ENCODE data around the gene RUBCNL. TPM values are rescaled to one million over a fixed set of nuclear protein-coding genes. Genes with fewer than 3 reads are reported as not detected.

The RUBCNL gene
- total RNA-seq, 1 donor from 2014 or later = 0.78 TPM

DNA sequence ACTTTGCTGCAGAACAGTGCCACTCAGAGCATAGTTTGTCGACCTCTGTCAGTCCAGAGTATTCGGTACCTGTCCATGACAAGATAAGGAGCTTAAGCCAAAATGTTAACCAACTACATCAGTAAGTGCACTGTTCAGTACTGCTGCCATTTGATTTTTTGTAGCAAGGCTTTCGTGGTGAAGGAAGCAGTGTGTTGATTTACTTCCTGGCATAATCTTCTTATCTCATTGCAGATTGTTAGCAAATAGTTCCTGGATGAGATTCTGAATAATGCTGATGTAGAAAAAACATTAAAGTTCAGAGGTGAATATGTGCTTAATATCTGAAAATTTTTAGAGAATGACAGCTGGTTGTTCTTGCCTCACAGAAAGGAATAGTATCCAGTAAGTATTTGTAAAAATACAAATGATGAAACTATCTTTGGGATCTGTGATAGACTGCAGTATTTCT, 89.7 kb downstream of the RUBCNL start:
- Mint-ChIP-seq H3K36me3 (ENCODE audit: unreplicated experiment) (peaks cover 7% of the 10 kb centered on the region), H3K4me3 (ENCODE audit: unreplicated experiment) (no peak overlapping the region), H3K27me3 (ENCODE audit: unreplicated experiment) (peaks cover 2% of the 10 kb centered on the region), H3K4me1 (ENCODE audit: unreplicated experiment) (peaks cover 41% of the 10 kb centered on the region), H3K27ac (ENCODE audit: unreplicated experiment) (peak overlapping the region; percentile 85), H3K9me3 (ENCODE audit: unreplicated experiment) (peaks cover 19% of the 10 kb centered on the region)
- DNase-seq (ENCODE audit: extremely low spot score, unreplicated experiment) = no peak
- TF ChIP-seq, protein P1, sequence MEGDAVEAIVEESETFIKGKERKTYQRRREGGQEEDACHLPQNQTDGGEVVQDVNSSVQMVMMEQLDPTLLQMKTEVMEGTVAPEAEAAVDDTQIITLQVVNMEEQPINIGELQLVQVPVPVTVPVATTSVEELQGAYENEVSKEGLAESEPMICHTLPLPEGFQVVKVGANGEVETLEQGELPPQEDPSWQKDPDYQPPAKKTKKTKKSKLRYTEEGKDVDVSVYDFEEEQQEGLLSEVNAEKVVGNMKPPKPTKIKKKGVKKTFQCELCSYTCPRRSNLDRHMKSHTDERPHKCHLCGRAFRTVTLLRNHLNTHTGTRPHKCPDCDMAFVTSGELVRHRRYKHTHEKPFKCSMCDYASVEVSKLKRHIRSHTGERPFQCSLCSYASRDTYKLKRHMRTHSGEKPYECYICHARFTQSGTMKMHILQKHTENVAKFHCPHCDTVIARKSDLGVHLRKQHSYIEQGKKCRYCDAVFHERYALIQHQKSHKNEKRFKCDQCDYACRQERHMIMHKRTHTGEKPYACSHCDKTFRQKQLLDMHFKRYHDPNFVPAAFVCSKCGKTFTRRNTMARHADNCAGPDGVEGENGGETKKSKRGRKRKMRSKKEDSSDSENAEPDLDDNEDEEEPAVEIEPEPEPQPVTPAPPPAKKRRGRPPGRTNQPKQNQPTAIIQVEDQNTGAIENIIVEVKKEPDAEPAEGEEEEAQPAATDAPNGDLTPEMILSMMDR (IDR thresholded peaks at IDR 0.05) = no peak

DNA sequence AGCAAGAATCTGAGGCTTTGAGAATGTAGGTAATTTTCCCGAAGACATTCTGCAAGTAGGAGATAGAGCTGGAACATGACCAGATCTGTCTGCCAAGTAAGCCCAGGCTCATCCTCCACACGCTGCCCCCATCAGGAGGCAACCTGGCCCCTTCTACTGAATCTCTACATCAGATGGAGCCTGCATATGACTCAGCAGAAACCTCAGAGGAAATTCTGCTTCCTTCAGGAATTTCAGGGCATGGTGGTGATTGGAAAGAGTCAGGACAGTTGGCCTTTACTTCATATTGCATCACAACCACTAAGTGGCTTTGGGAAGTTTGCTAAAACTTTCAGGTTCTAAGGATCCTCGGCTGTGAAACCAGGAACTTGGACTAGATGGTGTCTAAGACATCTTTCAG, 90.1 kb downstream of the RUBCNL start:
- no peak for DNase-seq (ENCODE audit: extremely low spot score, unreplicated experiment)
- peaks cover 16% of the 10 kb centered on the region for H3K9me3 Mint-ChIP-seq (ENCODE audit: unreplicated experiment)
- H3K27ac Mint-ChIP-seq (ENCODE audit: unreplicated experiment) = peak overlapping the region; percentile 85
- no peak overlapping the region for H3K4me3 Mint-ChIP-seq (ENCODE audit: unreplicated experiment)
- H3K27me3 Mint-ChIP-seq (ENCODE audit: unreplicated experiment) = peaks cover 2% of the 10 kb centered on the region
- TF ChIP-seq, protein P1 (IDR thresholded peaks at IDR 0.05) = no peak
- peaks cover 4% of the 10 kb centered on the region for H3K36me3 Mint-ChIP-seq (ENCODE audit: unreplicated experiment)
- H3K4me1 Mint-ChIP-seq (ENCODE audit: unreplicated experiment) = peaks cover 41% of the 10 kb centered on the region

- peaks cover 2% of the 10 kb centered on the region for H3K27me3 Mint-ChIP-seq (ENCODE audit: unreplicated experiment)
- peak overlapping the region; percentile 85 for H3K27ac Mint-ChIP-seq (ENCODE audit: unreplicated experiment)
- no peak for DNase-seq (ENCODE audit: extremely low spot score, unreplicated experiment)
- TF ChIP-seq, protein P1 (IDR thresholded peaks at IDR 0.05) = no peak
- peaks cover 41% of the 10 kb centered on the region for H3K4me1 Mint-ChIP-seq (ENCODE audit: unreplicated experiment)
- H3K4me3 Mint-ChIP-seq (ENCODE audit: unreplicated experiment) = no peak overlapping the region
- H3K36me3 Mint-ChIP-seq (ENCODE audit: unreplicated experiment) = peaks cover 4% of the 10 kb centered on the region
- H3K9me3 Mint-ChIP-seq (ENCODE audit: unreplicated experiment) = peaks cover 12% of the 10 kb centered on the region
Observed at GRCh38 chr13:46296115-46296822, 90.8 kb downstream of the RUBCNL start.

DNA sequence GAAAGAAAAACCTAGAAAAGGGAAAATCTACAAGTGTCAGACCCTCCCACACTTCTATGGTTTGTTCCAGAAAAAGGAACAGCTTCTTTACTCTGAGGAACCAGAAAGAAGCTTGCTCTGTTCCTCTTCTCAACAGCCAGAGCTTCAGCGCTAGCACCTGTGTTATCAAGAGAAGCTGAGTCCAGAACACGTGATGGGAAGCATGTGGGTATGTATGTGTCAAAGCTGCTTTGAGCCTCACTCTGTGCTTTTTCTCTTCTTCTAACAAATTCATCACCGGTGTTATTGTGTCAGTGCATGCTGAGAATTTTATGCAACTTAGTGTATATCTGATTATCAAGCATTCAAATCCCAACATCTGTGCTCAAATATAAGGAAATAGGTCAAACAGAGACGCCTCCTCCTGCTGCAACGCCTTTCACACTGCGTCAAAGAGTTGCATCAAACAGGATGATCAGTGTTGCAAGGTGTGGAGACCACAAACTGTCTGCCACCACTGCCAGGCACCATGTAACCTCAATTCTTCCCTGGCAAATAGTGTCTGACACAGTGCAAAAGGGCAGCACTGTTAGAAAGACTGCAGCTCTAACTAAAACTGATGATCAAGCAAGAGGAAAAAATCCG, 91.4 kb downstream of the RUBCNL start:
- no peak overlapping the region for H3K4me3 Mint-ChIP-seq (ENCODE audit: unreplicated experiment)
- H3K36me3 Mint-ChIP-seq (ENCODE audit: unreplicated experiment) = peaks cover 3% of the 10 kb centered on the region
- H3K4me1 Mint-ChIP-seq (ENCODE audit: unreplicated experiment) = peaks cover 41% of the 10 kb centered on the region
- H3K27me3 Mint-ChIP-seq (ENCODE audit: unreplicated experiment) = peaks cover 2% of the 10 kb centered on the region
- peaks cover 12% of the 10 kb centered on the region for H3K9me3 Mint-ChIP-seq (ENCODE audit: unreplicated experiment)
- TF ChIP-seq, protein P1 (IDR thresholded peaks at IDR 0.05) = no peak
- peak overlapping the region; percentile 85 for H3K27ac Mint-ChIP-seq (ENCODE audit: unreplicated experiment)
- DNase-seq (ENCODE audit: extremely low spot score, unreplicated experiment) = no peak

DNA sequence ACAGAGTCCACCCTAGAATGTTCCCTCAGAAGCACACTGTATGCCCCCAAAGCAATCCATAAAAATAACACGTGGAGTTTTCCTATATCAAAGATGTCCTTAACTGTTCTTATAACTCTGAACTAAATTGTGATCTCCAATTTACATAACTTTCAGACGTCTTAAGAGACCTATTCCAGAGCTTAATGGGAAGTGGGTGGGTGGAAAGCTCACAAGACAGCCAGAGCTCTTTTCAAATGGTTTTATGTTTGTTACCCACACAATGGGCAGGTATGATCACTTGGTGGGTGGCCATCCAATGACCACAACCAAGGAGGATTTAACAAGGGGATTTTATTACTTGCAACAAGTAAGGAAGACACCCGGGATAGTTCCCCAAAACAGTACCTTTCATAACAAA, 93.6 kb downstream of the RUBCNL start:
- H3K4me3 Mint-ChIP-seq (ENCODE audit: unreplicated experiment) = no peak overlapping the region
- no peaks in the 10 kb centered on the region for H3K36me3 Mint-ChIP-seq (ENCODE audit: unreplicated experiment)
- peaks cover 30% of the 10 kb centered on the region for H3K4me1 Mint-ChIP-seq (ENCODE audit: unreplicated experiment)
- no peak overlapping the region for H3K27ac Mint-ChIP-seq (ENCODE audit: unreplicated experiment)
- H3K27me3 Mint-ChIP-seq (ENCODE audit: unreplicated experiment) = peaks cover 2% of the 10 kb centered on the region
- H3K9me3 Mint-ChIP-seq (ENCODE audit: unreplicated experiment) = no peaks in the 10 kb centered on the region
- TF ChIP-seq, protein P1 (IDR thresholded peaks at IDR 0.05) = no peak
- DNase-seq (ENCODE audit: extremely low spot score, unreplicated experiment) = no peak

Measured in osteocyte (in vitro differentiated cells).